ENCODE measurements around the gene TOR1AIP2. TPM values are rescaled to one million over a fixed set of nuclear protein-coding genes. Genes with fewer than 3 reads are reported as not detected.
"Not testable (repeated sequence)": the region's sequence is repeated elsewhere in the genome, so short reads cannot be mapped to it uniquely, and the experiment has no call there.

The TOR1AIP2 gene
- total and polyA plus RNA-seq, 8 donors: 5.5 to 106 (median 32.2) TPM

DNA sequence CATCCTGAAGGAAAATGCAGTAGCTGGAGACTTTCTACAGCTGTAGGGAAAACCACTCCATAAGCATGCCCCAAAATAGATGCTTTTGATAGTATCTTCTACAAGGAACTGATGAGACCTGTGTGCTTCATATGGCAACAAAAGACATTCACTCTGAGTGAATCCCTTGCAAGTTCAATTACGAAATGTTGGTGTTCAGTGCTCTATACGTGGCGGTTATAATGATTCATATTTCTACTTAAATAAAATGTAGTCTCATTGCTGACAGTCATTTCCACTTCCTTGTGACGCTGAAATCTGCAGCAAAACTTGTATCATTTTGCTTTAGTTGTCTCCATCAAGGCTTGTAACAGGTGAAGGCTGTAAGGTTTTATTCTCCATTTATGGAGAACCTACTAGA, 20.6 kb downstream of the TOR1AIP2 start:
- H3K36me3 ChIP-seq: peaks cover 0 to 66% (median 53%) of the 10 kb centered on the region in 4 donors
- H3K27ac ChIP-seq: no peak overlapping the region
- no peak overlapping the region for H3K4me3 ChIP-seq
- no peaks in the 10 kb centered on the region for H3K4me1 ChIP-seq
- 84 to 97% (median 94%) methylated on average over 4 of the region's 4 CpGs for WGBS, 5 donors
- TF ChIP-seq POLR2A (IDR thresholded peaks at IDR 0.05) (no peak), EP300 (IDR thresholded peaks at IDR 0.05) (no peak), POLR2AphosphoS5 (IDR thresholded peaks at IDR 0.05) (no peak)
- TF ChIP-seq, protein P1, sequence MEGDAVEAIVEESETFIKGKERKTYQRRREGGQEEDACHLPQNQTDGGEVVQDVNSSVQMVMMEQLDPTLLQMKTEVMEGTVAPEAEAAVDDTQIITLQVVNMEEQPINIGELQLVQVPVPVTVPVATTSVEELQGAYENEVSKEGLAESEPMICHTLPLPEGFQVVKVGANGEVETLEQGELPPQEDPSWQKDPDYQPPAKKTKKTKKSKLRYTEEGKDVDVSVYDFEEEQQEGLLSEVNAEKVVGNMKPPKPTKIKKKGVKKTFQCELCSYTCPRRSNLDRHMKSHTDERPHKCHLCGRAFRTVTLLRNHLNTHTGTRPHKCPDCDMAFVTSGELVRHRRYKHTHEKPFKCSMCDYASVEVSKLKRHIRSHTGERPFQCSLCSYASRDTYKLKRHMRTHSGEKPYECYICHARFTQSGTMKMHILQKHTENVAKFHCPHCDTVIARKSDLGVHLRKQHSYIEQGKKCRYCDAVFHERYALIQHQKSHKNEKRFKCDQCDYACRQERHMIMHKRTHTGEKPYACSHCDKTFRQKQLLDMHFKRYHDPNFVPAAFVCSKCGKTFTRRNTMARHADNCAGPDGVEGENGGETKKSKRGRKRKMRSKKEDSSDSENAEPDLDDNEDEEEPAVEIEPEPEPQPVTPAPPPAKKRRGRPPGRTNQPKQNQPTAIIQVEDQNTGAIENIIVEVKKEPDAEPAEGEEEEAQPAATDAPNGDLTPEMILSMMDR (IDR thresholded peaks at IDR 0.05): no peak
- no peak for DNase-seq
- intact Hi-C loops (cut with DNase I; ENCODE audit: low total_unique reads): no loop called here
- no peaks in the 10 kb centered on the region for H3K9me3 ChIP-seq
- no peaks in the 10 kb centered on the region for H3K27me3 ChIP-seq

DNA sequence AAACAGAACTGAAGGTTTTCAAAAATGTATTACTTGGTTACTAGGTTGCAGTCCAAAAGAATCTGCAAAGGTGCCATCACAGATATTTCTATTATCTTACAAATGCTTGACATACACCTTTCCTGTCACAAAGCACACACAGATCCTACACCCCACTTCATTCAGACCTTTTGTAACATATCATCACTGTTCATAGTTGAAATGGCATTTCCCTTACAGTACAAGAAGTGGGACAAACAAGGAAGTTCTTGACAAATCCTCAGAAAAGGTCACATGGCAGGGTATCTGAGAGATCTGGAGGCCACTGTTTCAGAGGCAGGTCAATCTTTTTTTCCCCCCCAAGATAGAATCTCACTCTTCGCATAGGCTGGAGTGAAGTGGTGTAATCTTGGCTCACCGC, 21.3 kb downstream of the TOR1AIP2 start:
- no peak overlapping the region for H3K27ac ChIP-seq
- H3K4me3 ChIP-seq: no peak overlapping the region
- TF ChIP-seq POLR2A (IDR thresholded peaks at IDR 0.05) (no peak), POLR2AphosphoS5 (IDR thresholded peaks at IDR 0.05) (no peak)
- TF ChIP-seq, protein P1 (IDR thresholded peaks at IDR 0.05): no peak
- no peaks in the 10 kb centered on the region for H3K27me3 ChIP-seq
- H3K36me3 ChIP-seq: peaks cover 0 to 72% (median 57%) of the 10 kb centered on the region in 4 donors
- H3K9me3 ChIP-seq: no peaks in the 10 kb centered on the region
- intact Hi-C loops (cut with DNase I; ENCODE audit: low total_unique reads): no loop called here
- WGBS, 5 donors: 90 to 97% (median 94%) methylated on average over 2 of the region's 2 CpGs
- DNase-seq: no peak
- no peaks in the 10 kb centered on the region for H3K4me1 ChIP-seq

GRCh38 chr1:179855831-179856230, 21.8 kb downstream of the TOR1AIP2 start:
- peaks cover 3 to 72% (median 60%) of the 10 kb centered on the region in 4 donors for H3K36me3 ChIP-seq
- H3K9me3 ChIP-seq; H3K4me1 ChIP-seq; H3K27ac ChIP-seq; intact Hi-C loops (cut with DNase I; ENCODE audit: low total_unique reads); DNase-seq; H3K4me3 ChIP-seq; H3K27me3 ChIP-seq: not testable (repeated sequence)
- WGBS, 5 donors: 92 to 93% (median 93%) methylated on average over 4 of the region's 4 CpGs

DNA sequence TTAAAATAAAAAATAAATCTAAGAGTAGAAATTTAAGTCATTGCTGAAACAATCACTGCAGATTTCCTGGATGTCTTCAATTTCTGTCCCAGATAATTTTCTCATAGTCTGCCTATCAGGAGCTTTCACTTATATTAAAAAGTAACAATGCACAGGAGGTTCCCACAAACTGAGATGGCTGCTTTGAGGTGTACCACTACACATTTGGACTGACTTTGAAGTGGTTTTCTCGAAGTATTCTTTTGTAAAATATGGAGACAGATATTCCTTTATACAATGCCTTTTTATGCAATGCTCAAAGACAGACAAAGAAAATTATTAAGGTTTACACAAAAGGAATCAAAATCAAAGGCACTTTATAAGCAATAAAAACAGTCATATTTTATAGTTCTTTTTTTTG, 24.5 kb downstream of the TOR1AIP2 start:
- 88 to 93% (median 90%) methylated on average over 1 of the region's 1 CpG for WGBS, 5 donors
- Histone ChIP-seq H3K36me3 (peaks cover 13 to 87% (median 78%) of the 10 kb centered on the region in 4 donors), H3K27ac (no peak overlapping the region), H3K27me3 (no peaks in the 10 kb centered on the region), H3K4me1 (no peaks in the 10 kb centered on the region), H3K9me3 (no peaks in the 10 kb centered on the region), H3K4me3 (no peak overlapping the region)
- no peak for TF ChIP-seq POLR2A (IDR thresholded peaks at IDR 0.05)
- TF ChIP-seq EP300 (IDR thresholded peaks at IDR 0.05): no peak
- TF ChIP-seq POLR2AphosphoS5 (IDR thresholded peaks at IDR 0.05): no peak
- TF ChIP-seq, protein P1 (IDR thresholded peaks at IDR 0.05): no peak
- intact Hi-C loops (cut with DNase I; ENCODE audit: low total_unique reads): no loop called here
- no peak for DNase-seq

DNA sequence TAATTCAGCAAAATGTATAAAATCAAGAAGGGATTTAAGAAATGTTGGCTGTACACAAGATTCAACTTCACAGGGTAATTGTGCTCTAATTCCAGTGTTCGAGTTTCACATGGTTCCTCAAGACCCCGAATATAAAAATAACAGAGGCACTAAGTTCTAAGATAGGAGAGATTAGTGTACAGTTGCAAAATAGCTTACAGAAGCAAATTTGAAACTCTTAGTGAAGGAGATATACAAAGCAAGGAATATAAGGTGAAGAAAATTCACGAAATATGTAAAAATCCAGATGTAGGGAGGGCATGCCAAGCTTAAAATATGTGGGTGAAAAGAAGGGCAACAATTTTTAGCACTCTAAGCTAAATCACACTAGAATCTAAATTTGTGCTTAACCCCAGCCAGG, 29.4 kb downstream of the TOR1AIP2 start:
- peaks cover 26 to 95% (median 94%) of the 10 kb centered on the region in 4 donors for H3K36me3 ChIP-seq
- H3K4me3 ChIP-seq: no peak overlapping the region
- no peaks in the 10 kb centered on the region for H3K9me3 ChIP-seq
- intact Hi-C loops (cut with DNase I; ENCODE audit: low total_unique reads): no loop called here
- TF ChIP-seq POLR2AphosphoS5 (IDR thresholded peaks at IDR 0.05) (no peak), EP300 (IDR thresholded peaks at IDR 0.05) (no peak), POLR2A (IDR thresholded peaks at IDR 0.05) (no peak)
- TF ChIP-seq, protein P1 (IDR thresholded peaks at IDR 0.05): no peak
- H3K27me3 ChIP-seq: no peaks in the 10 kb centered on the region
- DNase-seq: no peak
- no peaks in the 10 kb centered on the region for H3K4me1 ChIP-seq
- 90 to 98% (median 93%) methylated on average over 3 of the region's 3 CpGs for WGBS, 5 donors
- H3K27ac ChIP-seq: no peak overlapping the region
